Retinal pigment epithelial cell (primary cell): Measurements from ENCODE around the gene AGO4.

Source experiments
- DNase-seq: peaks from one replicate; pipeline ENCODE4 v3.0.0-alpha.2; 2010; ENCODE audit warnings: low read depth
- H3K4me3 ChIP-seq: 2 replicates; pipeline ENCODE4 v1.5.1; 2011; ENCODE audit warnings: mild to moderate bottlenecking, low read length, control low read depth, moderate library complexity
- TF ChIP-seq, protein P1 (sequence below): conservative IDR thresholded peaks from 2 replicates; pipeline ENCODE4 v1.5.1; 2011; ENCODE audit warnings: low read depth, low read length, control low read depth, inconsistent platforms

Gene AGO4

DNA sequence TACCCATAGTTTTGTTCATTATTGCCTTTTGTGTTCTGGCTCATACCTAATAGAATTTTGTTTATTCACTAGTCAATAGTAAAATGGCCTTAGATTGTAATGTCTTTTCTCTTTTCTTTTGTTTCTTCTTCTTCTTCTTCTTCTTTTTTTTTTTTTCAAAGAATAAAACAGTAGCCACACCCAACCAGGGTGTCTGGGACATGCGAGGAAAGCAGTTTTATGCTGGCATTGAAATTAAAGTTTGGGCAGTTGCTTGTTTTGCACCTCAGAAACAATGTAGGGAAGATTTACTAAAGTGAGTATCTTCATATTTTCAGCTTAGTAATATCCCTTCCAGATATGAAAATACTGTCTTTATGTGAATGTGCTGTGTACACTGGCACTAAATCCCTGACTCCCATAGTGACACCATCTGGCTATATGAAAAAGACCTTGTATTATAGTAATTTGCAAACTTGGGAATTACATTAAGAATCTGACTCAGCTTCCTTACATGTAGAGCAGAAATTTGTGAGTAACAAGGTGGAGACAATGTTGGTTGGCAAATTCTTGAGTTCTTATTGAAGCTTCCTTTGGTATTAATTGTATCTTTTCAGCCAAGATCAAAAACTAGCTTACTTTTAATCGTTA is 24.6 kb downstream of the AGO4 start:
- no peak overlapping the region for H3K4me3 ChIP-seq
- TF ChIP-seq, protein P1, sequence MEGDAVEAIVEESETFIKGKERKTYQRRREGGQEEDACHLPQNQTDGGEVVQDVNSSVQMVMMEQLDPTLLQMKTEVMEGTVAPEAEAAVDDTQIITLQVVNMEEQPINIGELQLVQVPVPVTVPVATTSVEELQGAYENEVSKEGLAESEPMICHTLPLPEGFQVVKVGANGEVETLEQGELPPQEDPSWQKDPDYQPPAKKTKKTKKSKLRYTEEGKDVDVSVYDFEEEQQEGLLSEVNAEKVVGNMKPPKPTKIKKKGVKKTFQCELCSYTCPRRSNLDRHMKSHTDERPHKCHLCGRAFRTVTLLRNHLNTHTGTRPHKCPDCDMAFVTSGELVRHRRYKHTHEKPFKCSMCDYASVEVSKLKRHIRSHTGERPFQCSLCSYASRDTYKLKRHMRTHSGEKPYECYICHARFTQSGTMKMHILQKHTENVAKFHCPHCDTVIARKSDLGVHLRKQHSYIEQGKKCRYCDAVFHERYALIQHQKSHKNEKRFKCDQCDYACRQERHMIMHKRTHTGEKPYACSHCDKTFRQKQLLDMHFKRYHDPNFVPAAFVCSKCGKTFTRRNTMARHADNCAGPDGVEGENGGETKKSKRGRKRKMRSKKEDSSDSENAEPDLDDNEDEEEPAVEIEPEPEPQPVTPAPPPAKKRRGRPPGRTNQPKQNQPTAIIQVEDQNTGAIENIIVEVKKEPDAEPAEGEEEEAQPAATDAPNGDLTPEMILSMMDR: no peak
- no peak for DNase-seq

DNA sequence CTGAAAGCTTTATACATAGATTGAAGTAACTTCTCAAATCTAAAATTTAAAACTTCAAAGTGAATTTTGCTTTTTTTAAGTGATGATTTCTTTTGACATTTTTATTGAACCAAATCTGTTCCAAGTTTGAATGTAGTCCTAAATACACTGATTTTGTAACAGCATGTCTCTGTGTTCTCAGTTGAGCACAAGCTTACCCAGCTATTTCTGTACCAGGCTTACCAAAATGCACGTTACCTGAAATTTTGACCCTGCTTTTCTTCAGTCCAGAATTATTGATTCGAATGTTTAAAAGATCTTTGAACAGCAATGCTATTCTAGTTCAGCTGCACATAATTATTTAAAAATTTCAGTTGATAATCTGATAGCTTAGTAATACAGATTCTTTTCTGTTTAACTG is 25.6 kb downstream of the AGO4 start:
- TF ChIP-seq, protein P1: no peak
- H3K4me3 ChIP-seq: no peak overlapping the region
- no peak for DNase-seq

DNA sequence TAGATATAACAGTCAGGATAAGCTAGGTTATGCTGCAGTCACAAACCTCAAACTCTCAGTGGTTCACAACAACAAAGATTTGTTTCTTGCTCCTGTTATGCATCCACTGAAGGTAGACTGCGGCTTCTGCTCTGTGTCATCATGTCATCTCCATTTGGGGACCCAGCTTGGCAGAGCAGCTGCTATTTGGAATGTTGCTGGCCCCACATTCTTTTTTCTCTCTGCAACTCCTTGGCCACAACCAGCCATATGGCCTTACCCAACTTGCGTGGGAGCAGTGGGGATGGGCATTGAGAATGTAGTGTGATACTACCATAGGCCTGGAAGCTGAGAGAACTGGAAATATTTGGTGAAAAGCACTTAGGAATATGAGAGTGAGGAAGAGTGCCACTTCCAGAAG is 26.4 kb downstream of the AGO4 start:
- no peak overlapping the region for H3K4me3 ChIP-seq
- DNase-seq: no peak

DNA sequence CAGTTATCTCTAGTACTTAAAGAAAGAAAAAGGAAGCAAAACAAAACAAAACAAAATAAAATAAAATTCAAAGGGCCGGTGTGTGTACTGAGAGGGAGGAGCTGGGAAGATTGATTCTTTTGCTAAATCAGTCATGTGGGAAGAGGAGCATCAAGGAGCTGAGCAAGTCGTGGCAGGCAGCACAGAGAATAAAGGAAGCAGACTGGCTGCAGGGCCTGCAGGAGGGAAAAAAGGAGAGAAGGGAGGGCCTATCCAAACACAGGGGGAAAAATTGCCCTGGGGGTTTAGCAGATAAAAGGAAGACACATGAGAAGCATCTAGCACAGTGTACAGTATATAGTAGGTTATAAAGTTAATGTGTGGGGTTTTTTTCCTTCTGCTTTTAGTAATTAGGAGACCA is 27.6 kb downstream of the AGO4 start:
- H3K4me3 ChIP-seq: no peak overlapping the region
- TF ChIP-seq, protein P1: no peak
- DNase-seq: no peak

More for the DNA sequence above, 26.4 kb downstream of the AGO4 start:
- TF ChIP-seq, protein P1: no peak

DNA sequence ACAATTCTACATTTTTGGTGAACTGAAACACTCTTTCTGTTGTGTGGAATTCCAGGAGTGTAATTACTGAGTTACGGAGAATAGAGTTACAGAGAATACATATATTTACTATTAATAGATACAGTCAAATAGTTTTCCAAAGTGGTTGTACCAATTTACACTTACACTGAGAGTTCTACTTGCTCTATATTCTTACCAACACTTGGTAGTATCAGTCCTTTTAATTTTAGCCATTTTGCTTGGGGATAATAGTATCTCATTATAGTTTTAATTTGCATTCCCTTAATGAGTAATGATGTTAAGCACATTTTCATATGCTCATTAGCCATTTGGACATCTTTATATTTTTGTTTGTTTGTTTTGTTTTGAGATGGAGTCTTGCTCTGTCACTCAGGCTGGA is 28.9 kb downstream of the AGO4 start:
- TF ChIP-seq, protein P1: no peak
- DNase-seq: no peak
- H3K4me3 ChIP-seq: no peak overlapping the region

DNA sequence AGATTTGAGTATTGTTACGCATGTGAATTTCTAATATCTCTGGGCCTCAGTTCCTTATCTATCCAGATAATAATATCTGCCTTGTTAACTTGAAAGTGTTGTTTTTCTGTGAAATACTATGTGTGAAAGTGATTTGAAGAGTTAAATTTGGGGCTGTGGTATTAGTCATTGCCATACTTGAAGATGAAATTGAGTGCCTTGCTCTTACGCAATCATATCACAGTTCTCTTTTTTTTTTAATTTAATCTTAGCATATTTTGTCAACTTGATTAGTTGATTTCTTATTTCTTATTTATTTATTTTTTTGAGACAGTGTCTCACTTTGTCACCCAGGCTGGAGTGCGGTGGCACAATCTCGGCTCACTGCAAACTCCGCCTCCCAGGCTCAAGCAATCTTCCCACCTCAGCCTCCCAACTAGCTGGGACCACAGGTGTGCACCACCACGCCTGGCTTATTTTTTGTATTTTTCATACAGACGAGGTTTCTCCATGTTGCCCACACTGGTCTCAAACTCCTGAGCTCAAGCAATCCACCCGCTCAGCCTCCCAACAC is 31.0 kb downstream of the AGO4 start:
- no peak overlapping the region for H3K4me3 ChIP-seq
- TF ChIP-seq, protein P1: no peak
- DNase-seq: no peak

DNA sequence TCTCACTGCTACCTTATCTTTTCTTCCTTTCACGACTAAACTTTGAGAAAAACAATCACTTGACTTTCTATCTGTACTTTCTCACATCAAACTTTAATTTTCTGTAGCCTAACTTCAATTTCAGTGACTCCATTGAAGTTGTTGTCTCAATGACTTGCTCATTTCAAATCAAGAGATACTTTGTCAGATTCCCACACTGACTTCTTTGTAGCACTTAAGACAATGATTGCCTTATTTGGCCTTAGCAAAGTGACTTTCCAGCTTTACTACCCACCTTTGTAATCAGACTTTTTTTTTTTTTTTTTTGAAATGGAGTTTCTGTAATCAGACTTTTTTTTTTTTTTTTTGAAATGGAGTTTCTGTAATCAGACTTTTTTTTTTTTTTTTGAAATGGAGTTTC is 37.0 kb downstream of the AGO4 start:
- DNase-seq: no peak
- no peak overlapping the region for H3K4me3 ChIP-seq
- TF ChIP-seq, protein P1: no peak
